Liver (tissue), 9 donors: Measurements from ENCODE around the gene OPA3. TPM values are rescaled to one million over a fixed set of nuclear protein-coding genes. Genes with fewer than 3 reads are reported as not detected.
A peak's percentile ranks its signal among the peaks of the same experiment; 100 is the strongest.

Experiments
- DNase-seq: peaks from one replicate; pipeline ENCODE4 v3.0.0-alpha.2; 2017; ENCODE audit warnings: low spot score
- H3K27ac ChIP-seq, 2 donors: one replicate each; pipeline ENCODE4 v1.7.0; 2013; ENCODE audit warnings: inconsistent platforms in 2 of 2, low read length in 2 of 2, control low read depth in 1 of 2, low read depth in 1 of 2, mild to moderate bottlenecking in 1 of 2
- H3K27me3 ChIP-seq, 4 donors: one replicate each; pipeline versions ENCODE4 v1.6.1 to v1.7.0; 2013; ENCODE audit warnings: low read length in 3 of 4, inconsistent platforms in 1 of 4, mild to moderate bottlenecking in 1 of 4, moderate library complexity in 1 of 4; ENCODE audit not compliant: control insufficient read depth in 4 of 4, insufficient read depth in 4 of 4
- H3K36me3 ChIP-seq, 4 donors: one replicate each; pipeline versions ENCODE4 v1.6.1 to v1.7.0; 2013; ENCODE audit warnings: low read length in 3 of 4, mild to moderate bottlenecking in 3 of 4, low read depth in 1 of 4, moderate library complexity in 1 of 4; ENCODE audit not compliant: control insufficient read depth in 4 of 4, insufficient read depth in 3 of 4
- H3K4me1 ChIP-seq, 4 donors: one replicate each; pipeline versions ENCODE4 v1.6.1 to v1.7.0; 2013; ENCODE audit warnings: low read length in 3 of 4, mild to moderate bottlenecking in 3 of 4, moderate library complexity in 1 of 4; ENCODE audit not compliant: control insufficient read depth in 4 of 4, insufficient read depth in 4 of 4
- H3K4me3 ChIP-seq, 3 donors: one replicate each; pipeline versions ENCODE4 v1.6.1 to v1.7.0; 2013; ENCODE audit warnings: low read length in 3 of 3, control low read depth in 1 of 3, low read depth in 1 of 3, mild to moderate bottlenecking in 1 of 3
- H3K9ac ChIP-seq, 2 donors: one replicate each; pipeline ENCODE4 v1.7.0; 2013; ENCODE audit warnings: low read length in 2 of 2, mild to moderate bottlenecking in 2 of 2, moderate library complexity in 2 of 2, control low read depth in 1 of 2, low read depth in 1 of 2
- H3K9me3 ChIP-seq, 4 donors: one replicate each; pipeline versions ENCODE4 v1.6.1 to v1.7.0; 2013; ENCODE audit warnings: low read length in 3 of 4; ENCODE audit not compliant: control insufficient read depth in 4 of 4
- EGR1 ChIP-seq, 2 donors: IDR thresholded peaks; 2 replicates each; pipeline ENCODE4 v1.6.1; 2016 to 2018; ENCODE audit warnings: antibody characterized with exemption in 2 of 2, low read depth in 2 of 2
- GABPA ChIP-seq, 2 donors: IDR thresholded peaks in 1 of 2; conservative IDR thresholded peaks in 1 of 2; 2 replicates each; pipeline ENCODE4 v1.6.1; 2016; ENCODE audit warnings: antibody characterized with exemption in 2 of 2, mild to moderate bottlenecking in 1 of 2, moderate library complexity in 1 of 2
- HNF4A ChIP-seq, 2 donors: conservative IDR thresholded peaks; 2 replicates each; pipeline ENCODE4 v1.6.1; 2016; ENCODE audit warnings: antibody characterized with exemption in 2 of 2, mild to moderate bottlenecking in 2 of 2
- JUND ChIP-seq, 2 donors: IDR thresholded peaks; 2 replicates each; pipeline ENCODE4 v1.6.1; 2016; ENCODE audit warnings: antibody characterized with exemption in 2 of 2
- MAX ChIP-seq: IDR thresholded peaks from 2 replicates; pipeline ENCODE4 v1.6.1; 2016; ENCODE audit warnings: antibody characterized with exemption
- NR2F2 ChIP-seq: IDR thresholded peaks from 2 replicates; pipeline ENCODE4 v1.6.1; 2016; ENCODE audit warnings: antibody characterized with exemption
- RAD21 ChIP-seq, 2 donors: IDR thresholded peaks; 2 replicates each; pipeline ENCODE4 v1.6.1; 2016; ENCODE audit warnings: antibody characterized with exemption in 2 of 2, mild to moderate bottlenecking in 2 of 2
- YY1 ChIP-seq: IDR thresholded peaks from 2 replicates; pipeline ENCODE4 v1.6.1; 2016; ENCODE audit warnings: antibody characterized with exemption, mild to moderate bottlenecking
- WGBS: extraction: QIAGEN DNeasy Blood & Tissue Kit; methylation state at CpG from one replicate; pipeline ENCODE4 v1.1.7; 2013; 5-methylcytosine and 5-hydroxymethylcytosine counted together
- polyA plus RNA-seq, 2 donors: library from polyadenylated mRNA; stranded (reverse) in 1 of 2; unstranded in 1 of 2; fragments of 200-250 nt in 1 of 2; fragments of >200 nt in 1 of 2; fragmentation: Nextera tagmentation in 1 of 2; extraction: Ambion mirVana in 1 of 2; gene quantifications; one replicate each; pipeline versions ENCODE4 v1.2.1 to v1.2.3, GENCODE V29; 2013 to 2015
- total RNA-seq, 2 donors: library from RNA; depleted of rRNA; stranded (reverse); fragments of >200 nt; gene quantifications; one replicate each; pipeline ENCODE4 v1.2.3, GENCODE V29; 2014
- TF ChIP-seq, protein P1 (sequence below): fragments of 150-350 bp; IDR thresholded peaks from 2 replicates; pipeline ENCODE4 v1.5.1; 2017; ENCODE audit warnings: improper control_type of control experiment, low read depth, low read length; ENCODE audit not compliant: missing input control
- TF ChIP-seq, protein P2 (sequence below): IDR thresholded peaks from 2 replicates; pipeline ENCODE4 v1.6.1; 2016; ENCODE audit warnings: antibody characterized with exemption, mild to moderate bottlenecking
- TF ChIP-seq, protein P3 (sequence below): IDR thresholded peaks from 2 replicates; pipeline ENCODE4 v1.6.1; 2016; ENCODE audit warnings: antibody characterized with exemption
- donor health status: healthy.
- donor health status: healthy.
- donor health status: healthy.
- donor health status: healthy.
- donor health status: healthy.

Gene OPA3
- total and polyA plus RNA-seq, 4 donors = 3.8 to 9.4 (median 6.2) TPM

DNA sequence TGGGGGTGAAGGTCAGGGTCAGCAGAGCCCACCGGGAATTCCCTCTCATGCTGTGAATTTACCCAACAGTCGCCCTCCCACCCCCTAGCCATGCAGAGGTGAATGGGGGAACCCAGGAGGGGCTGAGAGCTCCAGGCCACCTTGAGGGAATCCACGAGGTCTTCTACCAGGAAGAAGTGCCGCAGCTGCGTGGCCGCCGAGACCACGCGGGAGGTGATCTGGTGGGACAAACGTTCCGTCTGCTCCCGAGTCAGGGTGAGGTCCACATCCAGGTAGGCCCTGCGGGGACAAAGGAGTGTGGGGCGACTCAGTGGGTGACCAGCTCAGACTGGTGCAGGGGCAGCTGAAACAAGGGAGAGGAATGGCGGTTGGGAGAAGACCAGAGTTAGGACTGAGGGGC, 95.9 kb downstream of the OPA3 start:
- H3K9ac ChIP-seq = no peak overlapping the region
- no peaks in the 10 kb centered on the region for H3K36me3 ChIP-seq
- 90% methylated on average over 15 of the region's 15 CpGs for WGBS

DNA sequence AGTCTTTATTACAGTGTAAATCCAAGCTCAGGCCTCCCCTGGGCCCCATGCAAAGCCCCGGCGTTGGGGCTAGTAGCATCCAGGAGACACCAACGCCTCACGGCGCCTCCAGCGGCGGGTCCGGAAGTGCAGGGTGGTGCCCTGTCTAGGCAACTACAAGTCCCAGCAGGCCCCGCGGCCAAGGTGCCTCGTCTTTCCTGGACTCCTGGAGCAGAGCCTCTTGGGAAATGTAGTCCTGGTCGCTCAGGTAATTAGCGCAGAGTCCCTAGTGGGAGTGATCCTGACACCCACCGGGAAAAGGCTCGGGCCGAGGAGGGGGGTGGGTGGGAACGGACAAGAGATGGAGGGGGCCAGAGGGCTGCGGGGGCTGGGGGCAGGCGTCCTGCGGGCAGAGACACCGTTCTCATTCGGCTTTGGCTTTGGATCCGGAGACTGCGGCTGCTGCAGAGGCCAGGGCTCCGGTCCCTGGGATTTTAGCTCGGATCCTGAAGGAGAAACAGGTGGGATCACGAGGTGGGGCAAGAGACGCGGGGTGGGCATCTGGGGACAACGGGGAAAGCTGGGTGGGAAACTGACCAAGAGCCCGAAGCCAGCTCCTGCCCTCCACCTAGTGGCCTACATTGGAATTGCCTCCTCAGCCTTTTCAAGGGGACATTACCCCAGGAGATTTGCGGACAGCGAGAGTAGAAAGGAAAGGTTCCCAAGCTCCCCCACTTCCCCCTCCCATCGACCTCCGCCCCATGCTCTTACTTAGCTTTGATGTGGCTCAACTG, 99.1 kb downstream of the OPA3 start:
- no peaks in the 10 kb centered on the region for H3K27me3 ChIP-seq
- H3K9ac ChIP-seq = no peak overlapping the region
- WGBS = under 1% methylated on average over 35 of the region's 35 CpGs
- DNase-seq = peak; percentile 97
- no peaks in the 10 kb centered on the region for H3K36me3 ChIP-seq
- no peaks in the 10 kb centered on the region for H3K9me3 ChIP-seq
- H3K4me3 ChIP-seq = peak overlapping the region; percentile 57 to 70 (median 63)
- peak; percentile 60 to 74 for TF ChIP-seq RAD21 (IDR thresholded peaks at IDR 0.05)
- TF ChIP-seq JUND (IDR thresholded peaks at IDR 0.05) = no peak
- peak in 1 of 2 donors; percentile 60 for TF ChIP-seq GABPA (IDR thresholded peaks at IDR 0.05 in 1 of 2, conservative IDR thresholded peaks at IDR 0.05 in 1 of 2)
- TF ChIP-seq EGR1 (IDR thresholded peaks at IDR 0.05; ENCODE audit: low read depth in 2 of 2) = no peak
- no peak for TF ChIP-seq MAX
- TF ChIP-seq, protein P1, sequence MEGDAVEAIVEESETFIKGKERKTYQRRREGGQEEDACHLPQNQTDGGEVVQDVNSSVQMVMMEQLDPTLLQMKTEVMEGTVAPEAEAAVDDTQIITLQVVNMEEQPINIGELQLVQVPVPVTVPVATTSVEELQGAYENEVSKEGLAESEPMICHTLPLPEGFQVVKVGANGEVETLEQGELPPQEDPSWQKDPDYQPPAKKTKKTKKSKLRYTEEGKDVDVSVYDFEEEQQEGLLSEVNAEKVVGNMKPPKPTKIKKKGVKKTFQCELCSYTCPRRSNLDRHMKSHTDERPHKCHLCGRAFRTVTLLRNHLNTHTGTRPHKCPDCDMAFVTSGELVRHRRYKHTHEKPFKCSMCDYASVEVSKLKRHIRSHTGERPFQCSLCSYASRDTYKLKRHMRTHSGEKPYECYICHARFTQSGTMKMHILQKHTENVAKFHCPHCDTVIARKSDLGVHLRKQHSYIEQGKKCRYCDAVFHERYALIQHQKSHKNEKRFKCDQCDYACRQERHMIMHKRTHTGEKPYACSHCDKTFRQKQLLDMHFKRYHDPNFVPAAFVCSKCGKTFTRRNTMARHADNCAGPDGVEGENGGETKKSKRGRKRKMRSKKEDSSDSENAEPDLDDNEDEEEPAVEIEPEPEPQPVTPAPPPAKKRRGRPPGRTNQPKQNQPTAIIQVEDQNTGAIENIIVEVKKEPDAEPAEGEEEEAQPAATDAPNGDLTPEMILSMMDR = peak; percentile 95
- TF ChIP-seq, protein P2, sequence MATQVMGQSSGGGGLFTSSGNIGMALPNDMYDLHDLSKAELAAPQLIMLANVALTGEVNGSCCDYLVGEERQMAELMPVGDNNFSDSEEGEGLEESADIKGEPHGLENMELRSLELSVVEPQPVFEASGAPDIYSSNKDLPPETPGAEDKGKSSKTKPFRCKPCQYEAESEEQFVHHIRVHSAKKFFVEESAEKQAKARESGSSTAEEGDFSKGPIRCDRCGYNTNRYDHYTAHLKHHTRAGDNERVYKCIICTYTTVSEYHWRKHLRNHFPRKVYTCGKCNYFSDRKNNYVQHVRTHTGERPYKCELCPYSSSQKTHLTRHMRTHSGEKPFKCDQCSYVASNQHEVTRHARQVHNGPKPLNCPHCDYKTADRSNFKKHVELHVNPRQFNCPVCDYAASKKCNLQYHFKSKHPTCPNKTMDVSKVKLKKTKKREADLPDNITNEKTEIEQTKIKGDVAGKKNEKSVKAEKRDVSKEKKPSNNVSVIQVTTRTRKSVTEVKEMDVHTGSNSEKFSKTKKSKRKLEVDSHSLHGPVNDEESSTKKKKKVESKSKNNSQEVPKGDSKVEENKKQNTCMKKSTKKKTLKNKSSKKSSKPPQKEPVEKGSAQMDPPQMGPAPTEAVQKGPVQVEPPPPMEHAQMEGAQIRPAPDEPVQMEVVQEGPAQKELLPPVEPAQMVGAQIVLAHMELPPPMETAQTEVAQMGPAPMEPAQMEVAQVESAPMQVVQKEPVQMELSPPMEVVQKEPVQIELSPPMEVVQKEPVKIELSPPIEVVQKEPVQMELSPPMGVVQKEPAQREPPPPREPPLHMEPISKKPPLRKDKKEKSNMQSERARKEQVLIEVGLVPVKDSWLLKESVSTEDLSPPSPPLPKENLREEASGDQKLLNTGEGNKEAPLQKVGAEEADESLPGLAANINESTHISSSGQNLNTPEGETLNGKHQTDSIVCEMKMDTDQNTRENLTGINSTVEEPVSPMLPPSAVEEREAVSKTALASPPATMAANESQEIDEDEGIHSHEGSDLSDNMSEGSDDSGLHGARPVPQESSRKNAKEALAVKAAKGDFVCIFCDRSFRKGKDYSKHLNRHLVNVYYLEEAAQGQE = no peak
- TF ChIP-seq, protein P3, sequence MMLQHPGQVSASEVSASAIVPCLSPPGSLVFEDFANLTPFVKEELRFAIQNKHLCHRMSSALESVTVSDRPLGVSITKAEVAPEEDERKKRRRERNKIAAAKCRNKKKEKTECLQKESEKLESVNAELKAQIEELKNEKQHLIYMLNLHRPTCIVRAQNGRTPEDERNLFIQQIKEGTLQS = no peak
- TF ChIP-seq YY1 = peak; percentile 4
- no peak for TF ChIP-seq NR2F2
- peaks cover 0 to 4% (median 2%) of the 10 kb centered on the region in 4 donors for H3K4me1 ChIP-seq
- H3K27ac ChIP-seq = peak overlapping the region in 1 of 2 donors; percentile 33

More for the DNA sequence above, 95.9 kb downstream of the OPA3 start:
- Histone ChIP-seq H3K4me3 (no peak overlapping the region), H3K27ac (no peak overlapping the region), H3K27me3 (no peaks in the 10 kb centered on the region), H3K4me1 (peaks cover 0 to 11% (median 7%) of the 10 kb centered on the region in 4 donors), H3K9me3 (no peaks in the 10 kb centered on the region)
- DNase-seq = no peak
- TF ChIP-seq RAD21 (IDR thresholded peaks at IDR 0.05) (no peak), EGR1 (IDR thresholded peaks at IDR 0.05; ENCODE audit: low read depth in 2 of 2) (no peak), MAX (no peak), HNF4A (conservative IDR thresholded peaks at IDR 0.05) (no peak), NR2F2 (no peak)
